ENCODE results near the gene INPP4A.
A peak's percentile ranks its signal among the peaks of the same experiment; 100 is the strongest.

The INPP4A gene

GRCh38 chr2:98473995-98474780 lies 29.5 kb downstream of the INPP4A start:
- DNase-seq: no peak

GRCh38 chr2:98474979-98475632 lies 30.4 kb downstream of the INPP4A start:
- DNase-seq: no peak

DNA sequence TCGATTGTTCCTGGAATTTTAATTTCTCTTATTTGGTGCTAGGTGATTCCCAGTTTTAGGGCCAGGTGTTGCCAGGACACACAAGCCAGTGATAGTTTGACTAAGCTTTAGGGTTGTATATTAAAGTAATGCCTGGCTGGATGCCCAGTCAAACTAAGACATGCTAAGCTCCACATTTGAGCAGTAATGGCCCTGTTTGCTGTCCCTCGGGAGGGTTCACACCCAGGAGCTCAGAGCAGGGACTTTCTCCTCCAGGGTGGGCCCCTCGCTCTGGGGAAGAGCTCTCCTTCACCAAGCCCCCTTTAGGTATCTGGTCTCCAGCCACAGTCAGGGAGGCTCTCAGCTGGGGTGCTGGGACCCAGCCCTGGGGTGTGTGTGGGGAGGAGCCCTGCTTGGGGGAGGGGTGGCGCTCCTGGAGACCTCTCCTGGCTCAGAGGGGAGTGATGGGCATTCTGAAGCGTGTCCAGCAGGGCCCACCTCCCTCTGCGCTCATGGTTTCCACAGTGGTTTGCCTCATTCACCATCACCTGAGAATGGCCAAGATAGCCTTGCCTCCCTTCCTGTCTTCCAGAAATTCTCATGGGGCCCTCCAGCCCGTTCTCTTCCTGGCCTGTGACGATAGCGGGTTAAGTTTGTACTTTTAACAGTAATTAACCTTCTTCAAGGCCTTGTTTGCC lies 31.7 kb downstream of the INPP4A start:
- no peak for DNase-seq

GRCh38 chr2:98477036-98477435 lies 32.4 kb downstream of the INPP4A start:
- no peak for DNase-seq

DNA sequence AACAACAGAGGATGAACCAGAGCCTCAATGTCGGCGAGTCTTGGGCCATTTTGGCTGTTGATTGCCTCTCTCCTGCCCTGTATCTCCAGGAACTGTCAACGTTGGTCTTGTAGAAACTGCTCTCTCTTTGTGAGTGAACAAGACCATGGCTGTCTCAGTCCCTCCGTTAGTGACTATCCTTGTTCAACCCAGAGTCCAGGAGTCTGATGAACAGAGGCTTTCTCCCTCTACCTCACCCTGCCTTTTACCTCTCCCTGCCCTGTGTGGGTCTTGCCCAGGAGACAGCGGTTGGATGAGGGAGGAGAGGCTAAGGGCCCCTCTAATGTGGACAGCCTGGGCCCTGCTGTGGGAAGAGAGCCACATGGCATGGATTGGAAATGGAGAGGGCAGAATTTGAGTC lies 32.8 kb downstream of the INPP4A start:
- DNase-seq: no peak

- peak in 2 of 58 donors; percentile 36 to 41 for DNase-seq
Observed at GRCh38 chr2:98478088-98478551, 33.5 kb downstream of the INPP4A start.

DNA sequence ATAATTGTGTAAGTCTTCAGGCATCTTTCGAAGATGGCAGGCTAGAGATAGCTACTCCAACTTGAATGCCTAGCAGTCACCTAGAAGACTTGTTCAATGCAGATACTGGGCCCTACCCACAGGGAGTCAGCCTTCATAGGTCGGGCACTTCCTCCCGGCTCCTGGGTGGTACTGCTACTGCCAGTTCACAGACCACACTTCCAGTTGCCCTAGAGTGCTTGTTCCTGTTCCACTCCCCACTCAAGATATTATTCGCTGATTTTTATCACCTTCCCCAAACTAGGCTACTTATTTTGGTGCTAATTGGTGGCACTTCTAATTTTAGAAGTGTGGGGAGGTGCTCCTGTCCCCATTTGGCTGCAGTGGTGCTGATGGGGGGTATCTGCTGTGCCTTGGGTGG lies 34.2 kb downstream of the INPP4A start:
- DNase-seq: no peak

- no peak for DNase-seq
Observed at GRCh38 chr2:98479371-98479770, 34.7 kb downstream of the INPP4A start.

DNA sequence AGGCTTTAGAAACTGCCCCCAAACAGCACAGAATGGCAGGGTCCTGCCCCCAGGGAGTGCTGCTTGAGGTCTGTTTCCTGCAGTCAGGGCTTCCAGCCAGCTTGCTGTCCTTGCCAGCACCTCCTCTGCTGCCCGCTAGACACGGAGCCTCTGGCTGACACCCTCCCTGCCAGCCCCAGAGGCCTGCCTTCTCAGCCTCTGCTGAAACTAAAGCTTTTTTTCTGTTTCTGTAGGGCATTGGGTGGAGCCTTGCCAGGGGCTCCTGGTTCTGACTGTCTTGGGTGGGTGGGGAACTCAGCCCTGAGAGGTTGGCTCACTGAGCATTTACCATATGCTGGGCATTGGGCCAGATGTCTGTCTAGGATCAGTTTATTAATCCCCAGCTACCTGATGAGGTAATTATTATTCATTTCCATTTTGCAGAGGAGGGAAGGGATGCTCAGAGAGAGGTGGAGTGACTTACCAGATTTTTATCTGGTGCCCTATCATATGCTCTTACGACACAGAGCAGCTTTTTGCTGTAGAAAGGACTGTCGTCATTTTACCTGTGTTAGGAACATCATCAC lies 35.4 kb downstream of the INPP4A start:
- DNase-seq: peak in 20 of 58 donors; percentile 9 to 55 (median 25)

GRCh38 chr2:98480598-98480997 lies 35.9 kb downstream of the INPP4A start:
- DNase-seq: no peak

DNA sequence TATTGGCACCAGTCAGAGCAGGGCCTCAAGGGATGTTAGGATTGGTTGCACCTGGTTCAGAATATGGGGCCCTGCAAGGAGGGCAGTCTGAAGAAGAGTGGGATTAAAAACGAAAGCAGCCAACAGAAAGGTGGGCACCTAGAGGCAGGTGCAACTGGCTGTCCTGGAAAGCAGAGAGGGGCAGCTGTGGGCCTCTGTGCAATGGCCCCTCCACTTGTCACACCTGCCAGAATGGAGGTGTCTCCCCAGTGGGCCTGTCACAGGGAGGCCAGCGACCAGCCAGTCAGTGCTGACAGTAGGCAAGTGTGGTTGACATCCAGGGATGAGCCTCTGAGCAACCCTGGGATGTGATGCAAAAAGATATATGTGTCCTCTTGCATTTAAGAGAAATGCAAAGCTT lies 37.7 kb downstream of the INPP4A start:
- no peak for DNase-seq

DNA sequence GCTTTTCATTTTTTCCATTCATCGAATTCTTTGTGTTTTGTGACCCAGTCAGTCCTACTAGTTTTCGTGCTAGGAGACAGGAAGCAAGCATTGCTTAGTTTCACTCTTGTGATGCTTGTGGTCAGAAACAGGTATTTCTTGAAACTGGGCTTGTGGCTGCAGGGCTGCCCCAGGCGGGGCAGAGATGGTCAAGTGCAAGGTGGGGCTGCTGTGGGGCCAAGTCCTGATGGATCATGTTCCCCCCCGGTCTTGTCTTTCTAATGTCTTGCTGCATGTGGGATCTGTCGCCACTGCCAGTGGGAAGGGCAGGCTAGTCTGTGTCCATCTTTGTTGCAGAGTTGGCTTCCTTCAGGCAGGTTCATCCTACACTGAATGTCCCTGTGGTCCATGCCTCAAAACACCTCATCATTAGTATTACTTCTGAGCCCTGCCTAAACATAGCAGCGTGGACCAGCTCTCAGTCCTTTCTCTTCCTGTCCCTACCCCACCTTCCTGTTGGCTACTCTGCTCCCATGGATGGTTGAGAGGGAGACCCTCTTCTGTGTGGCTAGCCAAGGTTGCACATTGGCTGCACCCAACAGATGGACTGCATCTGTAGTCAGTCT lies 38.7 kb downstream of the INPP4A start:
- no peak for DNase-seq

- DNase-seq: no peak
Observed at GRCh38 chr2:98484121-98484557, 39.5 kb downstream of the INPP4A start.

DNA sequence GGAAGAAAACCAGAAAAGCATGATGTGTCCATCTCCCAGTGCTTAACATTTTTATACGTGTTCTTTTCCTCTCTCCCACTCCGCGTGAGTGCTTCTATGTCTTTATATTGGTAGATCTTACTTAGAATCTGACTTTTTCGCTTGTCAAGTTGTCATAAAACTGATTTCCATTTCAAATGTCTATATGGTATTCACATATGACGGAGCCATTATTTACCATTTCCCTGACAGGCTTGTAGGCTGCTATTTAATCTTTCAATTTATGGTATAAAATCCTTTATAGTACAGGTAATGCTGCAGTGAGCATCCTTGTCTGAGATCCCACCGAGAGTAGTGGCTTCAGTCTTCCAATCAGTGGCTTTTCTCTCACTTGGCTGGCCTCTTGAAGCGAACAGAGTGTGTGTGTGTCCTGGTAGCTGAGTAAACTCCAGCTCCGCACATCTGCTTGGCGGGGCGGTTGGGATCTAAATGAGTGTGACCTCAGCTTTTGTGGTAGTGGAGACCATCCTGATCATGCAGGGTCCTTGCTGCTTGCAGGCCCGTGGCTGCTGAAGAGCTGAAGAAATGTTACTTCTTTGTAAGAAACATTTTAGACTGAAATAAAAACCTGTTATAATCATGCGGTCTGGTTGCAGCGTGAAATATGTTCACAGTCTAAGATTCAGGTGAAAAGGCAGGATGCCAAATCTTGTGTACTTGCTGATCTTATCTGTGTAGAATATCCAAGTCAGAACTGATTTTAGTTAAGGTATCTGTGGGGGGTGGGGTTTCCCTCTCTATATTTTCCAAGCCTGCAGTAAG lies 40.2 kb downstream of the INPP4A start:
- no peak for DNase-seq

DNA sequence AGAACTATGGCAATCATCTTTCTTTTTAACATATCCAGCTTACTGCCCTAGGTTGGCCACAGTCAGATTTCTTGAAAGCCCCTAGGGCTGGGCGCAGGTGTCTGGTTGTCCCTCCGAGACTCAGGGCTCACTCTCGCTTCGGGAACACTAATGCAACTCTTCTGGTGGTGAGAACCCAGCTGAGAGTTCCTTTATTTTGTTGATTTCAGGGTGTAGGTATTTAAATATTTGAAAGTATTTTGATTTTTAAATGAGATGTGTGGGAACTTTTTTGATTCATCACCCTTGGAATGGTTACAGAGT lies 40.7 kb downstream of the INPP4A start:
- DNase-seq: no peak

DNA sequence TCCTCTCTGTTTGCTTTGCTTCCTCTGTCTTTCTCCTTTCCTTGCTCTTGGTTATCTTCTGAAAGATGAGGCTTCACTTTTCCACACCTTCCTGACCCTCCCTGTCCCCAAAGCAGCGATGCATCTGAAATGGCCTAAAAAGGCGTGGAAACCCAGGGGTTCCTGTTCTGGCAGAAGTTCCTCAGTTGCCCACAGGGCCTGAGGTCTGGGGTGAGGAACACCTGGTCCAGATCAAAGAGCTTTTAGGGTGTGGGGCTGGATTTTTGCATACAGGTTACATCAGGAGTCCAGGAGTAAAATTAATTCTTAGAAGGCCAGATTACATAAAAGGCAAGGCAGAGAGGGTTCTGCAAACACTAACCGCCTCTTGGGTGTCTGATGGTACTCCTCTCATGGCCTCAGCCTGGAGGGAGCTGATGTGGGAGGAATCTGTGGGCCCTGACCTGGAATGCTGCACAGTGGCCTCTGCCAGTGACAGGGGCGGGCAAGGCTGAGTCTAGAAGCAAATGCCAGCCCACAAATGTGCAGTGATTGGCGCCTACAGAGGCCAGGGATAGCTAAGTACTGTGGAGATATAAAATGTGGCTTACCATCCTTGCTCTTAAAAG lies 41.8 kb downstream of the INPP4A start:
- no peak for DNase-seq

DNA sequence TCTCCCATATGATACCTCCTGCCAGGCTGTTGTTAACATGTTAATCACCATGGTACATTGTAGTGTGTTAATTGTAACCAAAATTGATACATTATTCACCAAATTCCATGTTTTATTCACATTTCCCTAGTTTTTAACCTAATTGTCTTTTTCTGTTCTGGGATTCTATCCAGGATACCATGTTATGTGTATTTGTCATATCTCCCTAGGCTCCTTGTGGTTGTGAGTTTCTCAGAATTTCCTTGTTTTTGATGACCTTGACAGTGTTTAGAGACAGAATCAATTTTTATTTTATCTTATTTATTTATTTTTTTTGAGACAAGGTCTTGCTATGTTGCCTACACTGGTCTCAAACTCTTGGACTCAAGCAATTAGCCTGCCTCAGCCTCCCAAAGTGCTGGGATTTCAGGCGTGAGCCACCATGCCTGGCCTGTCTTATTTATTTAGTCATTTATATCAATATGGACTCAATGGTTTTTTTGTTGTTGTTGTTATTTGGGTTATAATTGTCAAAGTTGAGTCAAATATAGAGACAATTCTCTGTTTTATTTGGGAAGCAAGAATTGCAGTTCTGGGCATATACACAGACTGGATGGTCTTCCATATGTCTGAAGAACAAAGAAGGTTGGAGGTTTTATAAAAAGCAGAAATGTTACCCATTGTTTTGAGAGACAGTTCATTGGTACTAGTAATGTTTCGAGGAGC lies 42.6 kb downstream of the INPP4A start:
- DNase-seq: no peak

DNA sequence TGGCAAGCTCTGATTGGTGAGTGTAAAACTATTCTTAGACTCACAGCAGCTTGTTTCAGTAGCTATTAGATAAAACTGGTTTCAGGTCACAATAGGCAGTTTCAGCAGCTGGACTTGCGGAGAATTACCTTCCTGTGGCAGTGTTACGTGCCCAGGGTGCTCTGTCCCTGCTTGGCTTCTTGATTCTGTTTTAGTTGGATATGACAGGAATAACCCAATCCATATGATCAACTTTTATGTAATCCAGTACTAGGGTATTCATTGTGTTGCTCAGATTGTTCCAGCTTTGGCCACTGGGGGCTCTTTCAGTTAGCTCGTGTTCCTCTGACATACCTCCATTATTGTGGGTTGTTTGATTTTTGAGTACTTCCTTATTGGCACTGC lies 43.1 kb downstream of the INPP4A start:
- no peak for DNase-seq

DNA sequence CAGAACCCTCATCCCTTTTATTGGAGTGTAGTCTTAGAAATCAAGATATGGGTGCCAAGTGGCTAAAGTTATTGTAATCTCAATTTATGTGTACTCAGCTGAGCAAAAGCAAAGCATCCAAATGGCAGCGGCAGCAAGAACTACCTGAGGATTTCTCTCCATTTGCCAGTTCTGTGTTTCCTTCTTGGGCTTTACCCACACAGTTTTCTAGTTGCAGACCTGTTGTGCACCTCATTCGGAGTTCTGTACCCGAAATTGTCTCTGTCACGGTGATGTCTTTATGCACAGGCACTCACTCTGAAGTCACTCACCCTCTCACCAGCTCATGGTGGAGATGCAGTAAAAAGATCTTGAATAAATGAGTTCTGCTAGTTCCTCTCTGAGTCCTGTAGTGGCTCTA lies 43.6 kb downstream of the INPP4A start:
- DNase-seq: no peak

DNA sequence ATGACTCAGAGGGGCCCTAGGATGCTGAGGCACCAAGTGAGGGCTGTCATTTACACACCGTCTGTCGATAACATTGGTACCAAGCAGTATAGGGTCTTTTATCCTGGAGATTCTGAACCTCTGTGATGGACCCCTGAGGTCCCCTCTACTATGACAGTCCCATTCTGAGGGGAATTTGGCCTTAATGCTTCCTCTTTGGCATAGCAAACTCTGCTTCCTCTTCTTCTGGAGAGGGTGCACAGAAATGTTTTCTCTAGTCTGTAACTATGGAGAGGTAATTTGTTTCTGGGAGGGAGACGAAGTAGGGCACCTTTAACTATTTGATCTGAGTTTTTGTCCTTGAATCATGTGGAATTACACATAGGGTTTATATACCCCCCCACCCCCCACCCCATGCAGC lies 44.8 kb downstream of the INPP4A start:
- no peak for DNase-seq

All from anterior cingulate cortex (tissue), 58 donors.